C4-2B (cell line): ENCODE results near the gene LRP1B.

Experiments used
- H3K27ac ChIP-seq: fragments of 450-650 bp; 2 replicates; pipeline ENCODE4 v1.5.1; 2017
- CTCF ChIP-seq: fragments of 450-650 bp; conservative IDR thresholded peaks from 2 replicates; pipeline ENCODE4 v1.5.1; 2017; ENCODE audit warnings: mild to moderate bottlenecking
- ZFX ChIP-seq: fragments of 450-650 bp; IDR thresholded peaks from 2 replicates; pipeline ENCODE4 v1.6.1; 2017

Gene LRP1B

DNA sequence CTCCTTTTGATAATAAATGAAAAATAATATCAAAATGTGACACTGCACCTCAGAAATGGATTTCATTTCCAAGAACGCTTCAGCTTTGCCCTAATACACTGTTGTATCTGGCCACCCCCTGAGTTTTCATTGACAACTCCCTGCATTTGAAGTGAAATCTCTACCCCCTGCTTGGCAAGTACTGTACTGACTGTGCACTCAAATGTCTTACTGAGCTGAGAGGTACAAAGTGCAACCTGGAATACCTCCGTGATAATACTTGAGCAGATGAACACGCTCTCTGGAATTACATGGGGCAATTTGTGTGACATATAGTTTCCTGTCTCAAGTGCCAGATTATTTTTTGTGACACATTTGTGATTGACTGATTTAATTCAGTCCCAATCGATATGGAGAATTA lies 231.1 kb downstream of the LRP1B start:
- TF ChIP-seq CTCF, result no peak
- TF ChIP-seq ZFX, result no peak
- no peak overlapping the region for H3K27ac ChIP-seq

DNA sequence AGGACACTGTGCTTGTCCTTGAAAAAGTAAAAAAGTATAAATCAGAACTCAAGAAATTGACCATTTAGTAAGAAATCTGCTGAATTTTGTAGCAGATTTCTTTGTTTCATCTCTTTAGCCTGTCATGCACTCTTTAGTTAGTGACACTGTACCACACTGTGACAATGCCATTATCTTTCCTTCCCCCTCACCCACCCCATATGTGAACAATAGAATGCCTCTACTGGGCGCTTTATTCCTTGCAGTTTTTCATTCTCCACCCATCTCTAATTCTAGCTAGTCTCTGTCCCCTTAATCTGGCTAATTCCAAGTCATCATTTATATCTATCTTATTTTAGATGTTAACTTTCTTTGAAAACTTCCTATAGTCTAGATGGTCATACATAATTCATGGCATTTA lies 241.0 kb downstream of the LRP1B start:
- TF ChIP-seq CTCF (no peak), ZFX (no peak)
- no peak overlapping the region for H3K27ac ChIP-seq

- no peak overlapping the region for H3K27ac ChIP-seq
- TF ChIP-seq ZFX (no peak), CTCF (no peak)
Observed at GRCh38 chr2:141888987-141889555, 241.7 kb downstream of the LRP1B start.

DNA sequence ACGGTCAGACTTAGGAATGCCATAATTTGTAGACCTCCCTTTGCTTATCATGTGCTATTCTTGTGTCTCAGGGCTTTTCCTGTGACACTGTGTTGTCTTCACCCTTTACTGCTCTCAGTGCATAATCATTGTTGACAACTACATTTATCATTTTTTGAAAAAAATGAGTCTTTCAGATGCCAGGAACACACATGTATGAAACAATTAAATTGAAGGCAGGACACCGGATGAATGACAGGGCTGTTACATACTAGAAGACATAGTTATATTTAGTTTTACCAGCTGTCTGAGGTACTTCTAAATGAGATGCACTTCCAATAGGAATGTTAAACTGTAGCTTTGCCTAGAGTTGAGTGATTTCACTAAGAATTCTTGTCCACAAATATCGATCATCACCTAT lies 243.5 kb downstream of the LRP1B start:
- TF ChIP-seq ZFX (no peak), CTCF (no peak)
- H3K27ac ChIP-seq, result no peak overlapping the region

GRCh38 chr2:141878016-141878415 lies 252.8 kb downstream of the LRP1B start:
- H3K27ac ChIP-seq, result no peak overlapping the region
- TF ChIP-seq CTCF (no peak), ZFX (no peak)

DNA sequence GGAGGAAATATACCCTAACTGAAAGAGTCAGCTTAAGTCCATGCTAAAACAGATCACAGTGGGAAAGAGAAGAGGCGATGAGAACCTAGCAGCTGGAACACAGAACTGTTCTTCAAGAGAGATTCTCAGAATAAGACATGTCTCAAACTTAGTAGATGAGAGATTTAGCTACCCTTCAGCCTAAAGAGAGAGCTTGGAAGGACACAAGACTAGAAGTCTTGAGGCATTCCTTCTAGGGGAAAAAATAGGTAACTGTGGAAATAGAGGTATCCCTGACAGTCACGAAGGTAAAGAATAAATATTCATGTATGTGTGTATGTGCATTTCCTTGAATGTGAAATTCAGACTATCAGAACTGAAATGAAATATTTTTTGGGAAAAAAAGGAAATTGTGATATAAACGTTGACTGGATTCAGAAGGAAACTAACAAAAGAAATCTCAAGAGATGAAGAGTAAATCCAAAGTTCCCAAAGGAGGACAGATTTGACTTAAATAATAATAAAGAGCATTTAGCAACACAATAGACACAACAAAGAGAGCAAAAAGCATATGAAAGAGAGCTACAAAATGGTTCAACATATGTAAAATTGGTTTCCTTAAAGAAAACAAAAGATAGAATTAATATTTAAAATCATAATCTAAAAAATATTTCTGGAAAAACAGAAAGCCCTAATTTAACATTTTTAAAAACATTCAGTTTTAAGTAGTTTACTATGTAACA lies 258.7 kb downstream of the LRP1B start:
- no peak for TF ChIP-seq CTCF
- no peak for TF ChIP-seq ZFX
- no peak overlapping the region for H3K27ac ChIP-seq

DNA sequence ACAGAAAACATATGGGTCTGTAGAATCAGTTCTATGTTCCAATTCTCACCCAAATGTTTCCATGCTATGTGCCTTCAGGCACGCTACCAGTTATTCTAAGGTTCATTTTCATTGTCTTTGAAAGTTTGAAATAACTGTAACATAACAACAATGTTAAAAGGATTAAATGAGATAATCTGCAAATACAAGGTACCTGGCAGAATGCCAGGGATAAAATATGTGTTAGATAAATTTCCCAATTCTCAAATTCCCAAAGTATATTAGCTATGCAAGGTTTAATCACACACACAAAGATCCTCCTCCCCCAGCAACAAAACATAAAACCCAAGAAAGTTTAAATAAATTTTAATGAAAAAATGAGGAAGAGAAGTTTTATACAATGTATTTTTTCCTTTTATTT lies 261.2 kb downstream of the LRP1B start:
- TF ChIP-seq ZFX (no peak), CTCF (no peak)
- H3K27ac ChIP-seq, result no peak overlapping the region
